ENCODE measurements around the gene SNRPA. TPM values are rescaled to one million over a fixed set of nuclear protein-coding genes. Genes with fewer than 3 reads are reported as not detected.

SNRPA gene
- polyA plus RNA-seq, 1 of the 3 experiments (the other 2 are of a cell fraction): 121 TPM

DNA sequence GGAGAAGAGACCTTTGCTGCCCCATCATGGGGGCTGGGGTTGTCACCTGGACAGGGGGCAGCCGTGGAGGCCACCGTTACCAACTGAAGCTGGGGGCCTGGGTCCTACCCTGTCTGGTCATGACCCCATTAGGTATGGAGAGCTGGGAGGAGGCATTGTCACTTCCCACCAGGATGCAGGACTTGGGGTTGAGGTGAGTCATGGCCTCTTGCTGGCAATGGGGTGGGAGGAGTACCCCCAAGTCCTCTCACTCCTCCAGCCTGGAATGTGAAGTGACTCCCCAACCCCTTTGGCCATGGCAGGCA, 57.0 kb downstream of the SNRPA start (continued):
- TF ChIP-seq, protein P1, sequence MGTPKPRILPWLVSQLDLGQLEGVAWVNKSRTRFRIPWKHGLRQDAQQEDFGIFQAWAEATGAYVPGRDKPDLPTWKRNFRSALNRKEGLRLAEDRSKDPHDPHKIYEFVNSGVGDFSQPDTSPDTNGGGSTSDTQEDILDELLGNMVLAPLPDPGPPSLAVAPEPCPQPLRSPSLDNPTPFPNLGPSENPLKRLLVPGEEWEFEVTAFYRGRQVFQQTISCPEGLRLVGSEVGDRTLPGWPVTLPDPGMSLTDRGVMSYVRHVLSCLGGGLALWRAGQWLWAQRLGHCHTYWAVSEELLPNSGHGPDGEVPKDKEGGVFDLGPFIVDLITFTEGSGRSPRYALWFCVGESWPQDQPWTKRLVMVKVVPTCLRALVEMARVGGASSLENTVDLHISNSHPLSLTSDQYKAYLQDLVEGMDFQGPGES (IDR thresholded peaks at IDR 0.05; ENCODE audit: low read depth, low read length): no peak
- no peak for TF ChIP-seq EZH2phosphoT487 (IDR thresholded peaks at IDR 0.05; ENCODE audit: borderline replicate concordance, low read depth)

DNA sequence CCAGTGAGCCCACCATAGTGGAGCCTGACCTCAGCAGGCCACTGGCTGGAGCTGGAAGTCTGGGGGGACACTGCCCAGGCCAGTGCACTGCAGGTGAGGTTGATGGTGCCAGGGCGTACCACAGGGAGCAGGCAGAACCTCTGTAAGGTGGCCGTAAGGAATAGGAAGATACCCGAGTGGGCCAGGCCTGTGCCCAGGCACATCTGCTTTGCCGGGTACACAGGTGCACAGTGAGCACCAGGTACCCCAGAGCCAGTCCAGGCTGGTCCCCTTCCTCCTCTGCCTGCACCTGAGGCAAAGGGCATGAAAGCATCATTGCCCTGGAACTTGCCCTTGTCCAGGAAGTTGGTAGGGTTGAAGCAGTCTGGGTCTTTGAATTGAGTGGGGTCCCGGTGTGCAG, 57.5 kb downstream of the SNRPA start:
- 93% methylated on average over 2 of the region's 5 CpGs for WGBS (ENCODE audit: low lambda C conversion rate)

More for the DNA sequence above, 57.5 kb downstream of the SNRPA start:
- no peak overlapping the region for H3K9ac ChIP-seq
- H3K4me1 ChIP-seq (ENCODE audit: control insufficient read depth in 1 of 2, insufficient read depth in 2 of 2, low read depth in 1 of 2, low read length in 1 of 2): peaks cover 15 to 48% of the 10 kb centered on the region in 2 experiments; a peak in 3 of 4 replicates
- no peak overlapping the region for H3K27ac ChIP-seq (ENCODE audit: low read depth in 2 of 2, low read length in 1 of 2)
- H3K4me3 ChIP-seq (ENCODE audit: low read depth in 2 of 2, low read length in 1 of 2): no peak overlapping the region
- H3K9me3 ChIP-seq: no peaks in the 10 kb centered on the region
- H3K79me2 ChIP-seq (ENCODE audit: insufficient read depth): peaks cover 61% of the 10 kb centered on the region
- H3F3A ChIP-seq (replicated peaks; ENCODE audit: insufficient read depth): peaks cover 22% of the 10 kb centered on the region
- ChIA-PET CTCF (interaction anchor here (1.5 to 5.4 kb wide), 3 partner anchors 10 to 146 kb away, joined by 3 to 54 read pairs (median 44); no protein-coding TSS in a partner anchor), POLR2A (no interaction called here)
- H3K9me2 ChIP-seq: no peaks in the 10 kb centered on the region
- peaks cover 19 to 40% of the 10 kb centered on the region in 2 experiments for H3K36me3 ChIP-seq (replicated peaks in 1 of 2; ENCODE audit: control insufficient read depth in 1 of 2, insufficient read depth in 2 of 2, low read length in 1 of 2)
- no peak overlapping the region for H2AFZ ChIP-seq (ENCODE audit: low read depth)
- no peak overlapping the region for H3K4me2 ChIP-seq
- H4K20me1 ChIP-seq (ENCODE audit: insufficient read depth): peaks cover 63% of the 10 kb centered on the region
- DNase-seq: no peak
- TF ChIP-seq GABPA (IDR thresholded peaks at IDR 0.05; ENCODE audit: low read depth) (no peak), REST (IDR thresholded peaks at IDR 0.05; ENCODE audit: low read depth, low read length) (no peak), SMC3 (IDR thresholded peaks at IDR 0.05; ENCODE audit: low read depth, low read length) (no peak), TCF12 (IDR thresholded peaks at IDR 0.05) (no peak), MXI1 (IDR thresholded peaks at IDR 0.05; ENCODE audit: low read depth, low read length) (no peak), TAF1 (IDR thresholded peaks at IDR 0.05; ENCODE audit: borderline replicate concordance, low read depth, low read length) (no peak)
- TF ChIP-seq, protein P2, sequence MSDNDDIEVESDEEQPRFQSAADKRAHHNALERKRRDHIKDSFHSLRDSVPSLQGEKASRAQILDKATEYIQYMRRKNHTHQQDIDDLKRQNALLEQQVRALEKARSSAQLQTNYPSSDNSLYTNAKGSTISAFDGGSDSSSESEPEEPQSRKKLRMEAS (IDR thresholded peaks at IDR 0.05; ENCODE audit: low read depth): no peak
- no peaks in the 10 kb centered on the region for H3K27me3 ChIP-seq (ENCODE audit: insufficient read depth)
